ENCODE results near the gene OSBPL10. TPM values are rescaled to one million over a fixed set of nuclear protein-coding genes. Genes with fewer than 3 reads are reported as not detected.

OSBPL10 gene
- total RNA-seq, 1 donor from 2014 or later, result 52.7 TPM

DNA sequence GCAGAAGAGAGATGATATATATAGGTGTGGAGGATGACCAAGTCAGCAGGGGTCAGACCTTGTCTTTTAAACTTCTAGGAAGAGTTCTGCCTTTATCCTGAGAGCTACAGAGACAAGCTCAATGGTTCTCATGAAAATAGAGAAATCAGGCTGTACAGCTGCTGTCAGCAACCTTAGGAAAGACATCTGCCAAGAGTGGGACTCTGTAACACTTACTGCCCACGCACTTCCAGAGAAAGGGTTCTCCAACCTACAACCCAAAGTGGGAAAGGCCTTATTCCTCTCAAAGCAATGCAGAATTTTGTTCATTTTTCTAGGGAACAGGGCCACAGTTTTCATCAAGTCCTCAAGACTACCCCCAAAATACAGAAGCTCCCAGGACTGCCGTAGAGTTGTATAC, 309.6 kb downstream of the OSBPL10 start:
- Mint-ChIP-seq H3K36me3 (ENCODE audit: low read depth, unreplicated experiment) (peaks cover 20% of the 10 kb centered on the region), H3K9me3 (ENCODE audit: unreplicated experiment) (no peaks in the 10 kb centered on the region), H3K4me1 (ENCODE audit: low read depth, unreplicated experiment) (no peaks in the 10 kb centered on the region), H3K27ac (ENCODE audit: unreplicated experiment) (no peak overlapping the region), H3K27me3 (ENCODE audit: low read depth, unreplicated experiment) (no peaks in the 10 kb centered on the region), H3K4me3 (ENCODE audit: unreplicated experiment) (no peak overlapping the region)
- no peak overlapping the region for H3K9ac ChIP-seq (ENCODE audit: low read length)
- H3K27me3 ChIP-seq (ENCODE audit: insufficient read depth, low read length), result no peaks in the 10 kb centered on the region
- no peaks in the 10 kb centered on the region for H3K4me1 ChIP-seq (ENCODE audit: insufficient read depth, low read length)
- no peak overlapping the region for H2AFZ ChIP-seq (ENCODE audit: low read depth, low read length)
- no peak overlapping the region for H3K4me2 ChIP-seq (ENCODE audit: low read length)
- no peaks in the 10 kb centered on the region for H3K9me3 ChIP-seq (ENCODE audit: insufficient read depth, low read depth, low read length)
- H4K20me1 ChIP-seq (ENCODE audit: insufficient read depth, low read length), result no peaks in the 10 kb centered on the region
- no peak for TF ChIP-seq EZH2 (IDR thresholded peaks at IDR 0.05; ENCODE audit: insufficient read depth, low read length)
- TF ChIP-seq, protein P1, sequence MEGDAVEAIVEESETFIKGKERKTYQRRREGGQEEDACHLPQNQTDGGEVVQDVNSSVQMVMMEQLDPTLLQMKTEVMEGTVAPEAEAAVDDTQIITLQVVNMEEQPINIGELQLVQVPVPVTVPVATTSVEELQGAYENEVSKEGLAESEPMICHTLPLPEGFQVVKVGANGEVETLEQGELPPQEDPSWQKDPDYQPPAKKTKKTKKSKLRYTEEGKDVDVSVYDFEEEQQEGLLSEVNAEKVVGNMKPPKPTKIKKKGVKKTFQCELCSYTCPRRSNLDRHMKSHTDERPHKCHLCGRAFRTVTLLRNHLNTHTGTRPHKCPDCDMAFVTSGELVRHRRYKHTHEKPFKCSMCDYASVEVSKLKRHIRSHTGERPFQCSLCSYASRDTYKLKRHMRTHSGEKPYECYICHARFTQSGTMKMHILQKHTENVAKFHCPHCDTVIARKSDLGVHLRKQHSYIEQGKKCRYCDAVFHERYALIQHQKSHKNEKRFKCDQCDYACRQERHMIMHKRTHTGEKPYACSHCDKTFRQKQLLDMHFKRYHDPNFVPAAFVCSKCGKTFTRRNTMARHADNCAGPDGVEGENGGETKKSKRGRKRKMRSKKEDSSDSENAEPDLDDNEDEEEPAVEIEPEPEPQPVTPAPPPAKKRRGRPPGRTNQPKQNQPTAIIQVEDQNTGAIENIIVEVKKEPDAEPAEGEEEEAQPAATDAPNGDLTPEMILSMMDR (IDR thresholded peaks at IDR 0.05; ENCODE audit: insufficient read depth, low read depth, low read length), result no peak
- no peaks in the 10 kb centered on the region for H3K79me2 ChIP-seq (ENCODE audit: insufficient read depth, low read length)
- H3K36me3 ChIP-seq (ENCODE audit: insufficient read depth, low read length), result no peaks in the 10 kb centered on the region
- DNase-seq (ENCODE audit: low read depth) (no peak), FAIRE-seq (no peak)
- no peak overlapping the region for H3K27ac ChIP-seq (ENCODE audit: low read depth, low read length)
- H3K4me3 ChIP-seq (ENCODE audit: insufficient read depth, low read depth, low read length), result no peak overlapping the region

DNA sequence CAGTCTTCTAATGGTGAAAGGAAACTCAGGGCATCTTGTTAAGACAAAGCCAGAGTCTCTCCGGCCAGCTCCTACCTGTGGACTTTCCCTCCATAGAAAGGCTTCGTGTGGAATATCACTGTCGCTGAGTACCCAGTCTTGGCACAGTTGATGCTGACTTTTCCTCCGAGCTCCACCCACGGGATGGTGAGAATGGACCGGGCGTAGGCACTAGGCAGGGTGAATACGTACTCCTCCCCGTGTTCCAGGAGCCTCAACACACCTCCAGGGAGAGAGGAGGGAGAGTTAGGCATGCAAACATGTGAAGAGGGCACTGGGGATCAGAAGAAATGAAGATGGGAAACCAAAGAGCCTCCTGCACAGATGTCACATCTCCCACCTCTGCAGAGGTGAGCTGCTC, 310.3 kb downstream of the OSBPL10 start:
- no peaks in the 10 kb centered on the region for H3K9me3 ChIP-seq (ENCODE audit: insufficient read depth, low read depth, low read length)
- no peaks in the 10 kb centered on the region for H3K36me3 ChIP-seq (ENCODE audit: insufficient read depth, low read length)
- no peak overlapping the region for H3K4me2 ChIP-seq (ENCODE audit: low read length)
- Mint-ChIP-seq H3K9me3 (ENCODE audit: unreplicated experiment) (no peaks in the 10 kb centered on the region), H3K27ac (ENCODE audit: unreplicated experiment) (no peak overlapping the region), H3K27me3 (ENCODE audit: low read depth, unreplicated experiment) (no peaks in the 10 kb centered on the region), H3K36me3 (ENCODE audit: low read depth, unreplicated experiment) (peaks cover 24% of the 10 kb centered on the region), H3K4me1 (ENCODE audit: low read depth, unreplicated experiment) (no peaks in the 10 kb centered on the region), H3K4me3 (ENCODE audit: unreplicated experiment) (no peak overlapping the region)
- H3K27ac ChIP-seq (ENCODE audit: low read depth, low read length), result no peak overlapping the region
- no peak overlapping the region for H3K9ac ChIP-seq (ENCODE audit: low read length)
- FAIRE-seq, result no peak
- H3K4me3 ChIP-seq (ENCODE audit: insufficient read depth, low read depth, low read length), result no peak overlapping the region
- no peaks in the 10 kb centered on the region for H3K27me3 ChIP-seq (ENCODE audit: insufficient read depth, low read length)
- DNase-seq (ENCODE audit: low read depth), result no peak
- no peaks in the 10 kb centered on the region for H4K20me1 ChIP-seq (ENCODE audit: insufficient read depth, low read length)
- H3K4me1 ChIP-seq (ENCODE audit: insufficient read depth, low read length), result no peaks in the 10 kb centered on the region
- TF ChIP-seq EZH2 (IDR thresholded peaks at IDR 0.05; ENCODE audit: insufficient read depth, low read length), result no peak
- TF ChIP-seq, protein P1 (IDR thresholded peaks at IDR 0.05; ENCODE audit: insufficient read depth, low read depth, low read length), result no peak
- H2AFZ ChIP-seq (ENCODE audit: low read depth, low read length), result no peak overlapping the region
- no peaks in the 10 kb centered on the region for H3K79me2 ChIP-seq (ENCODE audit: insufficient read depth, low read length)

DNA sequence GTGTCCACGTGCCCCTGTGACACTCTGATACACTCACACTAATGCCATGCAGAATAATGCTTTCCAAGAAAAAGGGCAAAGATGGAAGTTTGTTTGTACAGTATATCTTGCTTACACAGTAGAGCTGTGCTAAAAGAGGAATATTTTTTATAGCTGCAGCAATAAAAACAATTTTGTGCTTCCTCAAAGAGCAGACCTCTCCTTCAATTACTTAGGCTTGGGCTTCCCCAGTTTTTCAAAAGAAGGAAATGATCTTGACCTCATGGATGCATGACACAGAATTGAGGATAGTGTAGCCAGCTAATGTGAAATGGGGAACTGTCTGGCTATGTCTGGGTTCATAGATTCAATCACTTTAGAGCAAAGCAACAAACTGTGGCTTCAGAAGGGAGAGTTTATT, 310.9 kb downstream of the OSBPL10 start:
- H3K9ac ChIP-seq (ENCODE audit: low read length), result no peak overlapping the region
- H3K36me3 ChIP-seq (ENCODE audit: insufficient read depth, low read length), result no peaks in the 10 kb centered on the region
- H3K79me2 ChIP-seq (ENCODE audit: insufficient read depth, low read length), result no peaks in the 10 kb centered on the region
- no peaks in the 10 kb centered on the region for H3K4me1 ChIP-seq (ENCODE audit: insufficient read depth, low read length)
- no peaks in the 10 kb centered on the region for H3K9me3 Mint-ChIP-seq (ENCODE audit: unreplicated experiment)
- no peaks in the 10 kb centered on the region for H3K27me3 ChIP-seq (ENCODE audit: insufficient read depth, low read length)
- H3K27ac Mint-ChIP-seq (ENCODE audit: unreplicated experiment), result no peak overlapping the region
- H2AFZ ChIP-seq (ENCODE audit: low read depth, low read length), result no peak overlapping the region
- H3K36me3 Mint-ChIP-seq (ENCODE audit: low read depth, unreplicated experiment), result peaks cover 26% of the 10 kb centered on the region
- H3K9me3 ChIP-seq (ENCODE audit: insufficient read depth, low read depth, low read length), result no peaks in the 10 kb centered on the region
- H4K20me1 ChIP-seq (ENCODE audit: insufficient read depth, low read length), result no peaks in the 10 kb centered on the region
- no peak overlapping the region for H3K4me3 Mint-ChIP-seq (ENCODE audit: unreplicated experiment)
- FAIRE-seq (no peak), DNase-seq (ENCODE audit: low read depth) (no peak)
- H3K27me3 Mint-ChIP-seq (ENCODE audit: low read depth, unreplicated experiment), result no peaks in the 10 kb centered on the region
- H3K4me2 ChIP-seq (ENCODE audit: low read length), result no peak overlapping the region
- TF ChIP-seq, protein P1 (IDR thresholded peaks at IDR 0.05; ENCODE audit: insufficient read depth, low read depth, low read length), result no peak
- no peak for TF ChIP-seq EZH2 (IDR thresholded peaks at IDR 0.05; ENCODE audit: insufficient read depth, low read length)
- H3K27ac ChIP-seq (ENCODE audit: low read depth, low read length), result no peak overlapping the region
- no peak overlapping the region for H3K4me3 ChIP-seq (ENCODE audit: insufficient read depth, low read depth, low read length)
- no peaks in the 10 kb centered on the region for H3K4me1 Mint-ChIP-seq (ENCODE audit: low read depth, unreplicated experiment)

Data from astrocyte (in vitro differentiated cells and primary cell).